Endothelial cell of umbilical vein (primary cell): ENCODE results near the gene C9orf72. TPM values are rescaled to one million over a fixed set of nuclear protein-coding genes. Genes with fewer than 3 reads are reported as not detected.

Experiments used
- BruUV-seq: library from RNA; stranded (reverse); fragments of 400-500 nt; replicated peaks from 2 replicates; lab custom pipeline; 2021; lab: Mats Ljungman, UMichigan
- CTCF ChIA-PET: fragments of 300-600, 350-600 bp; sonication (Branson Sonifier 250); formaldehyde crosslinking; loops from one replicate; lab custom pipeline; 2021; ENCODE audit warnings: antibody characterized with exemption, inconsistent platforms; lab: Charles Lee
- POLR2A ChIA-PET: fragments of 300-600, 350-600 bp; sonication (Branson Sonifier 250); formaldehyde crosslinking; loops from one replicate; lab custom pipeline; 2021; ENCODE audit warnings: antibody characterized with exemption, inconsistent platforms; lab: Charles Lee
- DNase-seq: peaks from one replicate; pipeline ENCODE4 v3.0.0-alpha.2; 2011; ENCODE audit warnings: low read depth, low spot score
- FAIRE-seq: peaks from 2 replicates; lab custom pipeline; 2011; peaks lifted over from hg19 to GRCh38; lab: Jason Lieb, UNC
- H2AFZ ChIP-seq: 2 replicates; pipeline ENCODE4 v1.6.0; 2012; ENCODE audit warnings: low read depth, low read length, control low read depth, inconsistent platforms
- H3K27ac ChIP-seq: 2 replicates; pipeline ENCODE4 v1.5.1; 2011; ENCODE audit warnings: low read depth, mild to moderate bottlenecking, control low read depth, low read length, moderate library complexity; ENCODE audit not compliant: insufficient read depth
- H3K27me3 ChIP-seq, 2 experiments: 2 replicates each; pipeline versions ENCODE4 v1.6.0 to v1.6.1; 2011; ENCODE audit warnings: low read length in 2 of 2, mixed read lengths in 1 of 2; ENCODE audit not compliant: control insufficient read depth in 2 of 2, insufficient read depth in 2 of 2
- H3K36me3 ChIP-seq, 2 experiments: 2 replicates in 1 of 2; 3 replicates in 1 of 2; pipeline ENCODE4 v1.5.1; 2011; ENCODE audit warnings: low read length in 2 of 2, mild to moderate bottlenecking in 1 of 2, moderate library complexity in 1 of 2; ENCODE audit not compliant: control insufficient read depth in 2 of 2, insufficient read depth in 2 of 2; ENCODE audit errors: extremely low read depth in 1 of 2
- H3K4me1 ChIP-seq: 3 replicates; pipeline ENCODE4 v1.5.1; 2011; ENCODE audit warnings: mild to moderate bottlenecking, low read length; ENCODE audit not compliant: control insufficient read depth, insufficient read depth; ENCODE audit errors: extremely low read depth
- H3K4me2 ChIP-seq: 2 replicates; pipeline ENCODE4 v1.6.1; 2011; ENCODE audit warnings: low read length, control low read depth, mixed read lengths; ENCODE audit not compliant: insufficient read depth
- H3K4me3 ChIP-seq, 3 experiments: fragments of 200-600 bp in 1 of 3; sonication (generic), shearing (Covaris generic) in 1 of 3; replicated peaks in 1 of 3; 2 replicates each; pipeline ENCODE4 v1.5.1; 2011 to 2016; ENCODE audit warnings: control low read depth in 3 of 3, low read length in 3 of 3, mild to moderate bottlenecking in 2 of 3, inconsistent platforms in 1 of 3, low read depth in 1 of 3, moderate library complexity in 1 of 3; ENCODE audit not compliant: insufficient read depth in 1 of 3
- H3K79me2 ChIP-seq: 2 replicates; pipeline ENCODE4 v1.6.0; 2012; ENCODE audit warnings: low read length, inconsistent platforms; ENCODE audit not compliant: control insufficient read depth, insufficient read depth
- H3K9ac ChIP-seq: replicated peaks from 2 replicates; pipeline ENCODE3; 2011; ENCODE audit warnings: low read length, control low read depth; ENCODE audit not compliant: insufficient read depth; ENCODE audit errors: extremely low read depth
- H3K9me1 ChIP-seq: replicated peaks from 3 replicates; pipeline ENCODE4 v1.6.0; 2011; ENCODE audit warnings: mild to moderate bottlenecking, low read length; ENCODE audit not compliant: control insufficient read depth, insufficient read depth; ENCODE audit errors: extremely low read depth
- H3K9me3 ChIP-seq: replicated peaks from 2 replicates; pipeline ENCODE4 v1.5.1; 2012; ENCODE audit warnings: low read length, inconsistent platforms; ENCODE audit not compliant: control insufficient read depth, insufficient read depth
- H4K20me1 ChIP-seq: replicated peaks from 2 replicates; pipeline ENCODE3; 2011; ENCODE audit warnings: mild to moderate bottlenecking, low read length; ENCODE audit not compliant: control insufficient read depth, insufficient read depth; ENCODE audit errors: extremely low read depth
- CTCF ChIP-seq, 2 donors: IDR thresholded peaks; 1 replicate in 1 of 2; 2 replicates in 1 of 2; pipeline ENCODE4 v1.5.1; 2011; ENCODE audit warnings: low read length in 2 of 2, mild to moderate bottlenecking in 2 of 2, moderate library complexity in 2 of 2, control low read depth in 1 of 2, inconsistent platforms in 1 of 2, low read depth in 1 of 2; ENCODE audit not compliant: insufficient read depth in 1 of 2; ENCODE audit errors: extremely low read depth in 1 of 2
- EZH2 ChIP-seq: IDR thresholded peaks from 2 replicates; pipeline ENCODE4 v1.6.1; 2012; ENCODE audit warnings: borderline replicate concordance, low read depth, mild to moderate bottlenecking, moderate library complexity, low read length, inconsistent platforms; ENCODE audit not compliant: severe bottlenecking
- FOS ChIP-seq: IDR thresholded peaks from 2 replicates; pipeline ENCODE4 v1.6.1; 2011; ENCODE audit warnings: mild to moderate bottlenecking, low read length, moderate library complexity, borderline replicate concordance; ENCODE audit not compliant: insufficient read depth
- GATA2 ChIP-seq: IDR thresholded peaks from 2 replicates; pipeline ENCODE4 v1.7.0; 2011; ENCODE audit warnings: low read depth, mild to moderate bottlenecking, moderate library complexity, mixed read lengths, low read length; ENCODE audit not compliant: insufficient read length, insufficient read depth
- JUN ChIP-seq: IDR thresholded peaks from 2 replicates; pipeline ENCODE4 v1.6.1; 2011; ENCODE audit warnings: borderline replicate concordance, low read depth; ENCODE audit not compliant: insufficient read length, insufficient read depth
- MAX ChIP-seq: IDR thresholded peaks from 2 replicates; pipeline ENCODE4 v1.6.1; 2011; ENCODE audit not compliant: insufficient read depth, insufficient read length
- MYC ChIP-seq: IDR thresholded peaks from one replicate; pipeline ENCODE4 v1.6.1; 2011; ENCODE audit warnings: mild to moderate bottlenecking, low read depth, low read length
- POLR2A ChIP-seq: IDR thresholded peaks from 2 replicates; pipeline ENCODE4 v1.6.1; 2012; ENCODE audit warnings: low read depth, mild to moderate bottlenecking, control low read depth, low read length
- POLR2AphosphoS5 ChIP-seq: IDR thresholded peaks from 2 replicates; pipeline ENCODE4 v1.6.1; 2012; ENCODE audit warnings: low read depth, mild to moderate bottlenecking, control low read depth, low read length, moderate library complexity; ENCODE audit not compliant: insufficient read depth
- dilution Hi-C: fragments of 300-500 bp; cut with MboI; formaldehyde crosslinking; loops from one replicate; pipeline ENCODE4 v1.15.0; 2019; ENCODE audit warnings: low sequenced_read_pairs; ENCODE audit not compliant: extremely low pct_ligation_motif_present
- intact Hi-C: fragments of 100-400 bp; cut with micrococcal nuclease; formaldehyde crosslinking; loops from one replicate; pipeline ENCODE4 v1.10.0; 2022
- polyA plus RNA-seq, 4 experiments: library from polyadenylated mRNA; depleted of rRNA in 3 of 4; stranded (reverse) in 3 of 4; unstranded in 1 of 4; fragments of >200 nt; gene quantifications; 2 replicates each; pipeline versions ENCODE4 v1.2.1 to v1.2.3, GENCODE V29; 2011 to 2012; ENCODE audit warnings: missing spikeins in 1 of 4
- total RNA-seq: library from RNA; stranded (reverse); gene quantifications from 2 replicates; pipeline ENCODE4 v1.2.3, GENCODE V29; 2021

The C9orf72 gene
- total and polyA plus RNA-seq, 2 donors (not counting 3 experiments of a cell fraction or from before 2014, with no cell fraction given): 2.7 to 7.3 TPM

GRCh38 chr9:27528886-27529315 lies 44.4 kb downstream of the C9orf72 start:
- BruUV-seq: no TSS peak
- dilution Hi-C loops: no loop called here
- DNase-seq (peak; percentile 10), FAIRE-seq (no peak)
- Histone ChIP-seq H3K4me2 (peak overlapping the region; percentile 83), H3K9me3 (no peaks in the 10 kb centered on the region), H3K79me2 (no peaks in the 10 kb centered on the region), H3K36me3 (no peaks in the 10 kb centered on the region), H3K9ac (peak overlapping the region; percentile 19), H4K20me1 (no peaks in the 10 kb centered on the region), H3K9me1 (no peaks in the 10 kb centered on the region), H3K4me3 (peak overlapping the region; percentile 32 to 44 (median 32)), H3K27me3 (peaks cover 19 to 36% of the 10 kb centered on the region in 2 experiments), H3K4me1 (peaks cover 9% of the 10 kb centered on the region), H2AFZ (peak overlapping the region; percentile 32), H3K27ac (no peak overlapping the region)
- POLR2A ChIA-PET: no interaction called here
- TF ChIP-seq JUN (no peak), EZH2 (peak; percentile 69), MAX (no peak)
- CTCF ChIA-PET: interaction anchor here (0.7 to 4.6 kb wide), 16 partner anchors 10 to 220 kb away, joined by 3 to 114 read pairs (median 4); no protein-coding TSS in a partner anchor
- intact Hi-C loops: loop anchor here (1.0 kb wide), 3 partner anchors 19 to 196 kb away; no protein-coding TSS in a partner anchor

GRCh38 chr9:27528076-27528885 lies 45.0 kb downstream of the C9orf72 start:
- Histone ChIP-seq H3K9me3 (no peaks in the 10 kb centered on the region), H4K20me1 (no peaks in the 10 kb centered on the region), H3K4me3 (peak overlapping the region; percentile 32 to 44 (median 32)), H3K4me1 (peaks cover 9% of the 10 kb centered on the region), H3K9me1 (no peaks in the 10 kb centered on the region), H3K27me3 (peaks cover 19 to 41% of the 10 kb centered on the region in 2 experiments), H2AFZ (peak overlapping the region; percentile 32), H3K27ac (no peak overlapping the region), H3K36me3 (no peaks in the 10 kb centered on the region), H3K9ac (peak overlapping the region; percentile 19), H3K79me2 (no peaks in the 10 kb centered on the region), H3K4me2 (peak overlapping the region; percentile 83)
- dilution Hi-C loops (no loop called here), intact Hi-C loops (no loop called here)
- POLR2A ChIA-PET: no interaction called here
- CTCF ChIA-PET: interaction anchor here (4.5 kb wide), 1 partner anchor 196 kb away, joined by 38 read pairs; no protein-coding TSS in a partner anchor
- peak; percentile 6 for DNase-seq
- TF ChIP-seq GATA2 (no peak), POLR2AphosphoS5 (no peak), CTCF (IDR thresholded peaks at IDR 0.05; ENCODE audit: extremely low read depth in 1 of 2, insufficient read depth in 1 of 2, low read depth in 1 of 2, low read length in 2 of 2) (no peak), POLR2A (no peak), FOS (no peak), MYC (no peak)
- no TSS peak for BruUV-seq
- no peak for FAIRE-seq
